Measurements from ENCODE around the gene ALPL.

The ALPL gene

GRCh38 chr1:21496063-21496462 is 13.2 kb upstream of the ALPL start:
- no peak for DNase-seq (ENCODE audit: low read depth, low spot score)
- no peak for TF ChIP-seq CTCF (IDR thresholded peaks at IDR 0.05; ENCODE audit: low read depth, low read length)
- in situ Hi-C loops (cut with HindIII; ENCODE audit: low sequenced_read_pairs): no loop called here
- H3K4me3 ChIP-seq (ENCODE audit: low read depth, low read length): no peak overlapping the region

DNA sequence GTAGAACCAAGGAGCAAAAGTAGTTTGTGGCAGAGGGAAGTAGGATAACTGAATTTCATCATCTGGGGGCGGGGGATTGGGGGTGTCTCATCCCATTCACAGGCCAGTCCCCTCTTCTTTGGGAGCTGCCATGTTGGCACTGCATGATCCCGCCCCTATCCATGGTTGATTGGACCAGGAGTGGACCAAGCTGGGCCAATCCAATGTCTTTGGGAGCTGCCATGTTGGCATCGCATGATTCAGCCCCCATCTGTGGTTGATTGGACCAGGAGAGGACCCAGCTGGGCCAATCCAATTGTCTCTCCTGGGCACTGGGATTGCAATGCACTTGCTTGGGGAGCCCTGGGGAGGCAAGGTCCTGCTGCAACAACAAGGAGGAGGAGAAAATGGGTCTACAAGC is 12.3 kb upstream of the ALPL start:
- DNase-seq (ENCODE audit: low read depth, low spot score): no peak
- no peak for TF ChIP-seq CTCF (IDR thresholded peaks at IDR 0.05; ENCODE audit: low read depth, low read length)
- H3K4me3 ChIP-seq (ENCODE audit: low read depth, low read length): no peak overlapping the region
- in situ Hi-C loops (cut with HindIII; ENCODE audit: low sequenced_read_pairs): no loop called here

- no peak for TF ChIP-seq CTCF (IDR thresholded peaks at IDR 0.05; ENCODE audit: low read depth, low read length)
- DNase-seq (ENCODE audit: low read depth, low spot score): no peak
- in situ Hi-C loops (cut with HindIII; ENCODE audit: low sequenced_read_pairs): no loop called here
- no peak overlapping the region for H3K4me3 ChIP-seq (ENCODE audit: low read depth, low read length)
Measured at GRCh38 chr1:21497466-21498061, 11.7 kb upstream of the ALPL start.

- no peak for TF ChIP-seq CTCF (IDR thresholded peaks at IDR 0.05; ENCODE audit: low read depth, low read length)
- in situ Hi-C loops (cut with HindIII; ENCODE audit: low sequenced_read_pairs): no loop called here
- H3K4me3 ChIP-seq (ENCODE audit: low read depth, low read length): no peak overlapping the region
- peak; percentile 18 for DNase-seq (ENCODE audit: low read depth, low spot score)
Measured at GRCh38 chr1:21499283-21499950, 9.8 kb upstream of the ALPL start.

DNA sequence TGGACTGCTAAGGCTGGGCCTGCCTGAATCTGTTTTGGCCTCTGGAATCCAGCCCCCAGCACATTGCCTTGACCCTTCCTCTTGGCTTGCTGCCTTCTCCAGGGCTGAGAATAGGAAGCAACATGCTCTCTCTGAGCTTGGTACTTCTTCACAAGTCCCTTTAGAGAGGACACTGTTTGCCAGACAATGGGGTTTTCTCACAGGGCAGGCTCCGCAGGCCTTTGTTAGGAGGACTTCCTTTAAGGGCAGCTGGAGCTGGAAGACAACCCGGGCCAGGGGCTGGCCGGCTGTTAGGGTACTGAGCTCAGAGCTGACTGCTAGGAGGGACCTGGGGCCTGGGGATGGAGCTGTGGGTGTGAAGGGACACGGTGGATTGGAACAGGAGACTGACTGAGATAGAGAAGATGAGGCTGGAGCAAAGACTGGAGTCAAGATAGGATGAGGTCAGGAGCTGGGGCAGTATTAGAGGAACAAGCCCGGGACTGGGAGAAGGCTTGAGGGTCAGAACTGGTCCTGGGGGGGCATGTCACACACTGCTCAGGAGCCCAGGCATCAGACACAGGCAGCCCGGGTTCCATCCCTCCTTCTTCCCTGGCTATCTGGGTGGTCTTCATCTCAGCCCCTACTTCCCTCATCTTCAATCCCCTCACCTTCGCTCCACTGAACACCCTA is 5.4 kb upstream of the ALPL start:
- no peak overlapping the region for H3K4me3 ChIP-seq (ENCODE audit: low read depth, low read length)
- in situ Hi-C loops (cut with HindIII; ENCODE audit: low sequenced_read_pairs): no loop called here
- no peak for TF ChIP-seq CTCF (IDR thresholded peaks at IDR 0.05; ENCODE audit: low read depth, low read length)
- DNase-seq (ENCODE audit: low read depth, low spot score): no peak

GRCh38 chr1:21506804-21507203 is 2.4 kb upstream of the ALPL start:
- TF ChIP-seq CTCF (IDR thresholded peaks at IDR 0.05; ENCODE audit: low read depth, low read length): no peak
- DNase-seq (ENCODE audit: low read depth, low spot score): no peak
- no peak overlapping the region for H3K4me3 ChIP-seq (ENCODE audit: low read depth, low read length)
- in situ Hi-C loops (cut with HindIII; ENCODE audit: low sequenced_read_pairs): no loop called here
